Kidney (tissue), 22 donors: ENCODE results near the gene EMC7. TPM values are rescaled to one million over a fixed set of nuclear protein-coding genes. Genes with fewer than 3 reads are reported as not detected.

ENCODE experiments used
- DNase-seq, 5 donors: peaks; one replicate each; pipeline ENCODE4 v3.0.0-alpha.2; 2013 to 2020
- FAIRE-seq: peaks from 2 replicates; lab custom pipeline; 2012; peaks lifted over from hg19 to GRCh38; lab: Jason Lieb, UNC
- H3K27ac ChIP-seq, 2 donors: one replicate each; pipeline ENCODE4 v1.7.0; 2013; ENCODE audit warnings: low read depth in 2 of 2, low read length in 2 of 2, inconsistent platforms in 1 of 2
- H3K27me3 ChIP-seq: one replicate; pipeline ENCODE4 v1.7.1; 2013; ENCODE audit warnings: low read length, inconsistent platforms; ENCODE audit not compliant: control insufficient read depth, insufficient read depth
- H3K36me3 ChIP-seq, 3 donors: one replicate each; pipeline versions ENCODE4 v1.7.0 to v1.7.1; 2013; ENCODE audit warnings: low read length in 3 of 3, control low read depth in 1 of 3, inconsistent platforms in 1 of 3; ENCODE audit not compliant: insufficient read depth in 3 of 3, control insufficient read depth in 2 of 3
- H3K4me1 ChIP-seq, 3 donors: one replicate each; pipeline versions ENCODE4 v1.7.0 to v1.7.1; 2013; ENCODE audit warnings: low read length in 3 of 3, inconsistent platforms in 1 of 3, low read depth in 1 of 3; ENCODE audit not compliant: control insufficient read depth in 2 of 3, insufficient read depth in 2 of 3
- H3K4me3 ChIP-seq, 3 donors: one replicate each; pipeline versions ENCODE4 v1.7.0 to v1.8.1; 2013; ENCODE audit warnings: low read length in 3 of 3, control low read depth in 1 of 3, inconsistent platforms in 1 of 3
- H3K9ac ChIP-seq, 3 donors: one replicate each; pipeline versions ENCODE4 v1.7.0 to v1.7.1; 2013; ENCODE audit warnings: low read length in 3 of 3, control low read depth in 1 of 3, inconsistent platforms in 1 of 3
- H3K9me3 ChIP-seq, 3 donors: one replicate each; pipeline versions ENCODE4 v1.7.0 to v1.7.1; 2013; ENCODE audit warnings: low read length in 3 of 3, control low read depth in 1 of 3, inconsistent platforms in 1 of 3; ENCODE audit not compliant: control insufficient read depth in 2 of 3, insufficient read depth in 1 of 3
- CTCF ChIP-seq: IDR thresholded peaks from 3 replicates; pipeline ENCODE4 v1.5.1; 2012; ENCODE audit warnings: mild to moderate bottlenecking, moderate library complexity, borderline replicate concordance; ENCODE audit not compliant: insufficient read depth; ENCODE audit errors: extremely low read depth
- intact Hi-C: fragments of 100-400 bp; cut with DNase I; formaldehyde crosslinking; loops from one replicate; pipeline ENCODE4 v1.11.1; 2022
- long read RNA-seq, 10 donors: library from polyadenylated mRNA in 1 of 10; unstranded in 1 of 10; transcript quantifications; one replicate each; pipeline ENCODE4 v2.0.0 and lab custom pipeline, GENCODE V29; 2021 to 2026
- polyA plus RNA-seq: library from polyadenylated mRNA; stranded (reverse); fragments of 350-450 nt; fragmentation: Illumina TruSeq; extraction: RNeasy Lipid Tissue Mini Kit (QIAGEN cat#74804); gene quantifications from one replicate; pipeline ENCODE4 v1.2.3, GENCODE V29; 2014; ENCODE audit warnings: low read depth, low replicate concordance; ENCODE audit not compliant: insufficient read depth
- total RNA-seq: library from RNA; stranded (reverse); fragmentation: NEBNext Ultra II Directional; extraction: Animal tissue kit (Norgen Biotek cat#: 25700); gene quantifications from one replicate; pipeline ENCODE4 v1.2.1, GENCODE V29; 2021
- donor health status: control.
- donor health status: control.
- donor health status: control.
- donor health status: control.
- donor health status: control.
- donor health status: DM: yes; HTN: yes; CAD: no.
- donor health status: Normal renal cell carcinoma (clear cell type).

EMC7 gene
- total RNA-seq (73.1 TPM), polyA plus RNA-seq (125 TPM)
- long read RNA-seq, donor 1, transcript EMC7-201 (5 exons, 1,155 nt), result major isoform, 39 of 54 reads
- long read RNA-seq, donor 1, partial matches to known transcripts, result 15 of 54 reads
- long read RNA-seq, donor 1, other reads (novel, unspliced or antisense), result 0 of 54 reads
- long read RNA-seq, donor 2, transcript EMC7-201 (5 exons, 1,155 nt), result major isoform, 83 of 88 reads
- long read RNA-seq, donor 2, partial matches to known transcripts, result 5 of 88 reads
- long read RNA-seq, donor 2, other reads (novel, unspliced or antisense), result 0 of 88 reads
- long read RNA-seq, donor 3, transcript EMC7-201 (5 exons, 1,155 nt), result major isoform, 62 of 63 reads
- long read RNA-seq, donor 3, partial matches to known transcripts, result 0 of 63 reads
- long read RNA-seq, donor 3, other reads (novel, unspliced or antisense), result 0 of 63 reads
- long read RNA-seq, donor 4, transcript EMC7-201 (5 exons, 1,155 nt), result major isoform, 97 of 98 reads
- long read RNA-seq, donor 4, partial matches to known transcripts, result 0 of 98 reads
- long read RNA-seq, donor 4, other reads (novel, unspliced or antisense), result 0 of 98 reads
- long read RNA-seq, donor 5, transcript EMC7-201 (5 exons, 1,155 nt), result major isoform, 10 of 10 reads
- long read RNA-seq, donor 5, partial matches to known transcripts, result 0 of 10 reads
- long read RNA-seq, donor 5, other reads (novel, unspliced or antisense), result 0 of 10 reads
- long read RNA-seq, donor 6, transcript EMC7-201 (5 exons, 1,155 nt), result major isoform, 135 of 169 reads
- long read RNA-seq, donor 6, partial matches to known transcripts, result 31 of 169 reads
- long read RNA-seq, donor 6, other reads (novel, unspliced or antisense), result 0 of 169 reads
- long read RNA-seq, donor 7, transcript EMC7-201 (5 exons, 1,155 nt), result major isoform, 81 of 93 reads
- long read RNA-seq, donor 7, partial matches to known transcripts, result 1 of 93 reads
- long read RNA-seq, donor 7, other reads (novel, unspliced or antisense), result 10 of 93 reads
- long read RNA-seq, donor 8, transcript EMC7-201 (5 exons, 1,155 nt), result major isoform, 55 of 56 reads
- long read RNA-seq, donor 8, partial matches to known transcripts, result 0 of 56 reads
- long read RNA-seq, donor 8, other reads (novel, unspliced or antisense), result 0 of 56 reads
- long read RNA-seq, donor 9, transcript EMC7-201 (5 exons, 1,155 nt), result major isoform, 32 of 32 reads
- long read RNA-seq, donor 9, partial matches to known transcripts, result 0 of 32 reads
- long read RNA-seq, donor 9, other reads (novel, unspliced or antisense), result 0 of 32 reads
- long read RNA-seq, donor 10, transcript EMC7-201 (5 exons, 1,155 nt), result major isoform, 50 of 60 reads
- long read RNA-seq, donor 10, partial matches to known transcripts, result 10 of 60 reads
- long read RNA-seq, donor 10, other reads (novel, unspliced or antisense), result 0 of 60 reads

GRCh38 chr15:34101366-34102174 is at the start of gene EMC7, which contains the start of gene PGBD4:
TSS of gene EMC7 (minus strand) at chr15:34101862. CDS start at chr15:34101839, 23 bp downstream.
TSS of gene PGBD4 (plus strand) at chr15:34102083. CDS start at chr15:34102532, 449 bp downstream.
- no peak for TF ChIP-seq CTCF
- Histone ChIP-seq H3K4me1 (peaks cover 0 to 11% (median 0%) of the 10 kb centered on the region in 3 donors), H3K9me3 (no peaks in the 10 kb centered on the region), H3K36me3 (no peaks in the 10 kb centered on the region), H3K27me3 (no peaks in the 10 kb centered on the region), H3K27ac (peak within 1 kb of the TSS; percentile 84 to 85), H3K4me3 (peak within 1 kb of the TSS; percentile 85 to 99 (median 99)), H3K9ac (peak within 1 kb of the TSS; percentile 95 to 97 (median 96))
- intact Hi-C loops, result no loop called here
- FAIRE-seq, result peak; percentile 61
- DNase-seq, result peak; percentile 99 to 100 (median 99)

- FAIRE-seq, result no peak
Observed at GRCh38 chr15:34147371-34148140, 45.9 kb upstream of the EMC7 start.

More at GRCh38 chr15:34147371-34148140, 45.9 kb upstream of the EMC7 start:
- Histone ChIP-seq H3K9me3 (no peaks in the 10 kb centered on the region), H3K4me3 (no peak overlapping the region), H3K27me3 (no peaks in the 10 kb centered on the region), H3K27ac (no peak overlapping the region), H3K36me3 (peaks cover 0 to 20% (median 6%) of the 10 kb centered on the region in 3 donors), H3K9ac (no peak overlapping the region), H3K4me1 (no peaks in the 10 kb centered on the region)
- no peak for DNase-seq
- intact Hi-C loops, result no loop called here
- TF ChIP-seq CTCF, result no peak
